Measurements from ENCODE around the gene CFAP251.

DNA sequence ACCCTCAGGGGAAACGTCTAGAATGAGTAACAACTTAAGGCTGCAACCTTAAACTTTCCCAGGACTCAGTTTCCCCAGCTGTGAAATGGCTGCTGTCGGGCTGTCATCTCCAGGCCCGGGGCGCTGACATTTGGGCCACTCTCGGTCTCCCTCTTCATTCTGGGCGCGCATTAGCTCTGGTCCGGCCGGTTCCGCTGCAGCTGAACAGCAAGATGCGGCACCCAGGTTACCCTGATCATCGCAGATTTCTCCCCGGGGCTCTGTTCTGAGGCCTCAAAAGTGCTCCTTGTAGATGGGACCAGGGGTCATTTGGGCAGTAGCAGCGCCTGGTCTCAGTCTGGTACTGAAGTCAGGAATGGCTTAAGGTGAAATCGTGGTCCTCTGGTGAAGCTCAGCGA, 102.4 kb downstream of the CFAP251 start:
- no peak for TF ChIP-seq SMC3 (conservative IDR thresholded peaks at IDR 0.05; ENCODE audit: poor library complexity)
- TF ChIP-seq, protein P1, sequence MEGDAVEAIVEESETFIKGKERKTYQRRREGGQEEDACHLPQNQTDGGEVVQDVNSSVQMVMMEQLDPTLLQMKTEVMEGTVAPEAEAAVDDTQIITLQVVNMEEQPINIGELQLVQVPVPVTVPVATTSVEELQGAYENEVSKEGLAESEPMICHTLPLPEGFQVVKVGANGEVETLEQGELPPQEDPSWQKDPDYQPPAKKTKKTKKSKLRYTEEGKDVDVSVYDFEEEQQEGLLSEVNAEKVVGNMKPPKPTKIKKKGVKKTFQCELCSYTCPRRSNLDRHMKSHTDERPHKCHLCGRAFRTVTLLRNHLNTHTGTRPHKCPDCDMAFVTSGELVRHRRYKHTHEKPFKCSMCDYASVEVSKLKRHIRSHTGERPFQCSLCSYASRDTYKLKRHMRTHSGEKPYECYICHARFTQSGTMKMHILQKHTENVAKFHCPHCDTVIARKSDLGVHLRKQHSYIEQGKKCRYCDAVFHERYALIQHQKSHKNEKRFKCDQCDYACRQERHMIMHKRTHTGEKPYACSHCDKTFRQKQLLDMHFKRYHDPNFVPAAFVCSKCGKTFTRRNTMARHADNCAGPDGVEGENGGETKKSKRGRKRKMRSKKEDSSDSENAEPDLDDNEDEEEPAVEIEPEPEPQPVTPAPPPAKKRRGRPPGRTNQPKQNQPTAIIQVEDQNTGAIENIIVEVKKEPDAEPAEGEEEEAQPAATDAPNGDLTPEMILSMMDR (IDR thresholded peaks at IDR 0.05; ENCODE audit: poor library complexity, severe bottlenecking), result no peak
- TF ChIP-seq, protein P2, sequence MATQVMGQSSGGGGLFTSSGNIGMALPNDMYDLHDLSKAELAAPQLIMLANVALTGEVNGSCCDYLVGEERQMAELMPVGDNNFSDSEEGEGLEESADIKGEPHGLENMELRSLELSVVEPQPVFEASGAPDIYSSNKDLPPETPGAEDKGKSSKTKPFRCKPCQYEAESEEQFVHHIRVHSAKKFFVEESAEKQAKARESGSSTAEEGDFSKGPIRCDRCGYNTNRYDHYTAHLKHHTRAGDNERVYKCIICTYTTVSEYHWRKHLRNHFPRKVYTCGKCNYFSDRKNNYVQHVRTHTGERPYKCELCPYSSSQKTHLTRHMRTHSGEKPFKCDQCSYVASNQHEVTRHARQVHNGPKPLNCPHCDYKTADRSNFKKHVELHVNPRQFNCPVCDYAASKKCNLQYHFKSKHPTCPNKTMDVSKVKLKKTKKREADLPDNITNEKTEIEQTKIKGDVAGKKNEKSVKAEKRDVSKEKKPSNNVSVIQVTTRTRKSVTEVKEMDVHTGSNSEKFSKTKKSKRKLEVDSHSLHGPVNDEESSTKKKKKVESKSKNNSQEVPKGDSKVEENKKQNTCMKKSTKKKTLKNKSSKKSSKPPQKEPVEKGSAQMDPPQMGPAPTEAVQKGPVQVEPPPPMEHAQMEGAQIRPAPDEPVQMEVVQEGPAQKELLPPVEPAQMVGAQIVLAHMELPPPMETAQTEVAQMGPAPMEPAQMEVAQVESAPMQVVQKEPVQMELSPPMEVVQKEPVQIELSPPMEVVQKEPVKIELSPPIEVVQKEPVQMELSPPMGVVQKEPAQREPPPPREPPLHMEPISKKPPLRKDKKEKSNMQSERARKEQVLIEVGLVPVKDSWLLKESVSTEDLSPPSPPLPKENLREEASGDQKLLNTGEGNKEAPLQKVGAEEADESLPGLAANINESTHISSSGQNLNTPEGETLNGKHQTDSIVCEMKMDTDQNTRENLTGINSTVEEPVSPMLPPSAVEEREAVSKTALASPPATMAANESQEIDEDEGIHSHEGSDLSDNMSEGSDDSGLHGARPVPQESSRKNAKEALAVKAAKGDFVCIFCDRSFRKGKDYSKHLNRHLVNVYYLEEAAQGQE (IDR thresholded peaks at IDR 0.05; ENCODE audit: borderline replicate concordance), result no peak
- TF ChIP-seq POLR2AphosphoS5 (IDR thresholded peaks at IDR 0.05), result no peak
- TF ChIP-seq EZH2 (IDR thresholded peaks at IDR 0.05; ENCODE audit: borderline replicate concordance, insufficient read depth, low read length, poor library complexity, severe bottlenecking), result no peak
- TF ChIP-seq EP300 (conservative IDR thresholded peaks at IDR 0.05; ENCODE audit: poor library complexity, severe bottlenecking), result no peak
- TF ChIP-seq RAD21 (conservative IDR thresholded peaks at IDR 0.05), result no peak
